Measurements from ENCODE around the gene PCCA.

GRCh38 chr13:100433475-100433874 lies 344.6 kb downstream of the PCCA start:
- TF ChIP-seq POLR2A (IDR thresholded peaks at IDR 0.05) = no peak
- no peak for TF ChIP-seq CTCF (IDR thresholded peaks at IDR 0.05)

Data from Peyer's patch (tissue), 4 donors.